Natural killer cell (primary cell): ENCODE data around the gene GXYLT1. TPM values are rescaled to one million over a fixed set of nuclear protein-coding genes. Genes with fewer than 3 reads are reported as not detected.

Experiments used
- ATAC-seq, 3 donors: fragments of 150-1000 bp in 2 of 3; fragments of 200-7000 bp in 1 of 3; cut with Tn5 transposase; 1 replicate in 1 of 3; 2 replicates in 2 of 3; pipeline ENCODE4 v1.10.0; 2021; ENCODE audit warnings: mild to moderate bottlenecking in 2 of 3, moderate library complexity in 2 of 3
- DNase-seq, 2 donors: peaks; one replicate each; pipeline versions ENCODE4 v3.0.0 to v3.0.0-alpha.2; 2013 to 2021; ENCODE audit warnings: mixed read lengths in 1 of 2
- H3K27ac ChIP-seq: one replicate; pipeline ENCODE4 v1.5.1; 2013; ENCODE audit warnings: mild to moderate bottlenecking, low read length
- H3K27me3 ChIP-seq: one replicate; pipeline ENCODE4 v1.6.1; 2013; ENCODE audit warnings: low read length; ENCODE audit not compliant: control insufficient read depth, insufficient read depth
- H3K36me3 ChIP-seq: one replicate; pipeline ENCODE4 v1.6.1; 2013; ENCODE audit warnings: low read length; ENCODE audit not compliant: control insufficient read depth, insufficient read depth
- H3K4me1 ChIP-seq: one replicate; pipeline ENCODE4 v1.6.1; 2013; ENCODE audit warnings: low read length; ENCODE audit not compliant: control insufficient read depth, insufficient read depth
- H3K4me3 ChIP-seq: one replicate; pipeline ENCODE4 v1.5.1; 2013; ENCODE audit warnings: low read length
- H3K9me3 ChIP-seq: one replicate; pipeline ENCODE4 v1.6.1; 2013; ENCODE audit warnings: low read length; ENCODE audit not compliant: control insufficient read depth, insufficient read depth
- H3K27ac Mint-ChIP-seq, 2 donors: one replicate each; pipeline ENCODE4 v1.8.0; 2022; ENCODE audit warnings: mild to moderate bottlenecking in 2 of 2, mixed read lengths in 2 of 2, moderate library complexity in 1 of 2
- H3K27me3 Mint-ChIP-seq, 2 donors: one replicate each; pipeline ENCODE4 v1.8.0; 2022; ENCODE audit warnings: low read depth in 2 of 2, mixed read lengths in 2 of 2
- H3K36me3 Mint-ChIP-seq: one replicate; pipeline ENCODE4 v1.8.0; 2022; ENCODE audit warnings: mixed read lengths
- H3K4me1 Mint-ChIP-seq, 2 donors: one replicate each; pipeline ENCODE4 v1.8.0; 2022; ENCODE audit warnings: mixed read lengths in 2 of 2
- H3K4me3 Mint-ChIP-seq: one replicate; pipeline ENCODE4 v1.8.0; 2022; ENCODE audit warnings: mild to moderate bottlenecking, moderate library complexity, mixed read lengths
- H3K9me3 Mint-ChIP-seq, 2 donors: one replicate each; pipeline ENCODE4 v1.8.0; 2022; ENCODE audit warnings: mixed read lengths in 2 of 2
- WGBS: methylation state at CpG from one replicate; pipeline ENCODE4 v1.1.7; 2013; ENCODE audit warnings: missing lambda C conversion rate; ENCODE audit not compliant: insufficient coverage; 5-methylcytosine and 5-hydroxymethylcytosine counted together
- intact Hi-C: fragments of 100-400 bp; cut with micrococcal nuclease; formaldehyde crosslinking; loops from one replicate; pipeline ENCODE4 v1.14.2; 2022
- total RNA-seq, 4 donors: library from RNA; stranded (reverse); fragments of 120-200 nt in 1 of 4; gene quantifications; one replicate each; pipeline versions ENCODE4 v1.2.3 to v1.2.4, GENCODE V29; 2013 to 2022
- TF ChIP-seq, protein P1 (sequence below): fragments of 200-600 bp; IDR thresholded peaks from one replicate; pipeline ENCODE4 v1.8.0; 2022; ENCODE audit warnings: antibody characterized with exemption

The GXYLT1 gene
- total RNA-seq, 3 donors from 2014 or later (not counting 1 experiment from before 2014, with no cell fraction given), result 12.3 to 13.0 (median 12.7) TPM

- ATAC-seq (no peak), DNase-seq (no peak)
- Mint-ChIP-seq H3K27ac (peak overlapping the region; percentile 2 to 38), H3K9me3 (no peaks in the 10 kb centered on the region), H3K36me3 (peaks cover 2% of the 10 kb centered on the region), H3K27me3 (no peaks in the 10 kb centered on the region), H3K4me3 (no peak overlapping the region), H3K4me1 (peaks cover 28 to 31% of the 10 kb centered on the region in 2 donors)
- intact Hi-C loops, result no loop called here
- TF ChIP-seq, protein P1, sequence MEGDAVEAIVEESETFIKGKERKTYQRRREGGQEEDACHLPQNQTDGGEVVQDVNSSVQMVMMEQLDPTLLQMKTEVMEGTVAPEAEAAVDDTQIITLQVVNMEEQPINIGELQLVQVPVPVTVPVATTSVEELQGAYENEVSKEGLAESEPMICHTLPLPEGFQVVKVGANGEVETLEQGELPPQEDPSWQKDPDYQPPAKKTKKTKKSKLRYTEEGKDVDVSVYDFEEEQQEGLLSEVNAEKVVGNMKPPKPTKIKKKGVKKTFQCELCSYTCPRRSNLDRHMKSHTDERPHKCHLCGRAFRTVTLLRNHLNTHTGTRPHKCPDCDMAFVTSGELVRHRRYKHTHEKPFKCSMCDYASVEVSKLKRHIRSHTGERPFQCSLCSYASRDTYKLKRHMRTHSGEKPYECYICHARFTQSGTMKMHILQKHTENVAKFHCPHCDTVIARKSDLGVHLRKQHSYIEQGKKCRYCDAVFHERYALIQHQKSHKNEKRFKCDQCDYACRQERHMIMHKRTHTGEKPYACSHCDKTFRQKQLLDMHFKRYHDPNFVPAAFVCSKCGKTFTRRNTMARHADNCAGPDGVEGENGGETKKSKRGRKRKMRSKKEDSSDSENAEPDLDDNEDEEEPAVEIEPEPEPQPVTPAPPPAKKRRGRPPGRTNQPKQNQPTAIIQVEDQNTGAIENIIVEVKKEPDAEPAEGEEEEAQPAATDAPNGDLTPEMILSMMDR, result no peak
- Histone ChIP-seq H3K27ac (no peak overlapping the region), H3K9me3 (no peaks in the 10 kb centered on the region), H3K4me1 (no peaks in the 10 kb centered on the region), H3K27me3 (no peaks in the 10 kb centered on the region), H3K36me3 (peaks cover 2% of the 10 kb centered on the region), H3K4me3 (no peak overlapping the region)
- WGBS, result no CpG with 5 or more reads among the region's 2 CpGs
Measured at GRCh38 chr12:42182394-42182793, 37.7 kb upstream of the GXYLT1 start.

DNA sequence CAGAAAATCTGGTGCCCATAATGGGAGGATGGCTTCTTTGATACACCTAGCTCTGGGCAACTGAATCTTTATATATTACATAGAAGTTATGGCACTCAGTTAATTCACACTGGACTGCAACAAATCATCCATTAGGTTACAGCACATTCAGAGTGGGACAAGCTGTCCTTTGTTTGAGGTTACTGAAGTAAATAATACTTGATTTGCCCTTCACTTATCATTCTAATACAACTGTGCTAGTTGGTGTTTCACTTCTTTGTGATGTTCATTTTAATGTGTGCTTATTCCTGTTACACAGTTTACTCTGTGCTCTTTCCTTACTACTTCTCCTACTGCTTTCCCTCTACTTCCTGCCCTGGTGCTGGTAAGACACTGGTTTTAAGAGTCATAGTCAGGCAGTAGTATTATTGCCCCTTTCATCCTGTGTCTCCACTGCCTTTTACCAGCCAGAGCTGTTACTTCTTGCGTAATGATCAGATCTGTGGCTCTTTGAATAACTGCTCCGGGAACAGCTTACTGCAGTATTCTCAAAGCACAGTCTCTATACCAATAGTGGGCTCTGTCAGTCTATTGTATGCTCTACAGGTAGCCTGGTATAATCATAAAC lies 36.4 kb upstream of the GXYLT1 start:
- WGBS, result 82% methylated on average over 2 of the region's 2 CpGs
- H3K4me3 ChIP-seq, result no peak overlapping the region
- peak overlapping the region; percentile 2 to 48 for H3K27ac Mint-ChIP-seq
- no peaks in the 10 kb centered on the region for H3K27me3 Mint-ChIP-seq
- H3K36me3 Mint-ChIP-seq, result peaks cover 8% of the 10 kb centered on the region
- peaks cover 0 to 2% of the 10 kb centered on the region in 2 donors for H3K9me3 Mint-ChIP-seq
- no peaks in the 10 kb centered on the region for H3K9me3 ChIP-seq
- H3K4me1 ChIP-seq, result no peaks in the 10 kb centered on the region
- no peak overlapping the region for H3K27ac ChIP-seq
- ATAC-seq (no peak), DNase-seq (no peak)
- H3K4me1 Mint-ChIP-seq, result peaks cover 32 to 38% of the 10 kb centered on the region in 2 donors
- H3K4me3 Mint-ChIP-seq, result no peak overlapping the region
- intact Hi-C loops, result no loop called here
- TF ChIP-seq, protein P1, result no peak
- no peaks in the 10 kb centered on the region for H3K27me3 ChIP-seq
- peaks cover 7% of the 10 kb centered on the region for H3K36me3 ChIP-seq

DNA sequence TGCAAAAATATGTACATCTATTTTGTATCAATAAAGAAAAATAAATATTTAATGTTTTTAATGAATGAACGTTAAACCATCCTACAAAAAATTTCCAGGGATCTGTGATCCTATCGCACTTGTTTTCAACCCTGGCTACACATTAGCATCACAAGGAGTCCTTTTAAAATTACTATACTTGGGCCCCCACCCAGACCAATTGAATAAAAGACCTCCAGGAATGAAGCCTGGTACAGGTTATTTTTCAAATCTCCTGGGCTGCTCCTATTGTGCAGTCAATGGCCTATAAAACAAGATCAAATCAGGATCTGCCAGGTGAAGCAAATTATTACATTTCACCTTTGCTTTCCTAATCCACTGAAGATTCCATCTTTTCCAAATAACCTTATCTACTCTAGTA lies 33.4 kb upstream of the GXYLT1 start:
- Mint-ChIP-seq H3K9me3 (peaks cover 0 to 2% of the 10 kb centered on the region in 2 donors), H3K4me1 (peaks cover 31 to 40% of the 10 kb centered on the region in 2 donors), H3K4me3 (no peak overlapping the region), H3K27me3 (no peaks in the 10 kb centered on the region), H3K27ac (no peak overlapping the region), H3K36me3 (peaks cover 8% of the 10 kb centered on the region)
- TF ChIP-seq, protein P1, result no peak
- Histone ChIP-seq H3K4me3 (no peak overlapping the region), H3K36me3 (peaks cover 7% of the 10 kb centered on the region), H3K27ac (no peak overlapping the region), H3K9me3 (no peaks in the 10 kb centered on the region), H3K27me3 (no peaks in the 10 kb centered on the region), H3K4me1 (no peaks in the 10 kb centered on the region)
- DNase-seq, result no peak
- ATAC-seq, result no peak
- 100% methylated on average over 1 of the region's 2 CpGs for WGBS
- intact Hi-C loops, result no loop called here

- Histone ChIP-seq H3K27me3 (no peaks in the 10 kb centered on the region), H3K36me3 (peaks cover 10% of the 10 kb centered on the region), H3K9me3 (no peaks in the 10 kb centered on the region), H3K4me3 (no peak overlapping the region), H3K27ac (no peak overlapping the region), H3K4me1 (no peaks in the 10 kb centered on the region)
- Mint-ChIP-seq H3K27ac (no peak overlapping the region), H3K36me3 (peaks cover 8% of the 10 kb centered on the region), H3K9me3 (peaks cover 0 to 2% of the 10 kb centered on the region in 2 donors), H3K4me1 (peaks cover 25 to 27% of the 10 kb centered on the region in 2 donors), H3K27me3 (no peaks in the 10 kb centered on the region), H3K4me3 (no peak overlapping the region)
- intact Hi-C loops, result no loop called here
- TF ChIP-seq, protein P1, result no peak
- no peak for DNase-seq
- ATAC-seq, result no peak
- 100% methylated on average over 1 of the region's 1 CpG for WGBS
Measured at GRCh38 chr12:42174978-42175377, 30.3 kb upstream of the GXYLT1 start.
